ENCODE measurements around the gene PLEKHG4B.
"Not testable (repeated sequence)": the region's sequence is repeated elsewhere in the genome, so short reads cannot be mapped to it uniquely, and the experiment has no call there.

PLEKHG4B gene

DNA sequence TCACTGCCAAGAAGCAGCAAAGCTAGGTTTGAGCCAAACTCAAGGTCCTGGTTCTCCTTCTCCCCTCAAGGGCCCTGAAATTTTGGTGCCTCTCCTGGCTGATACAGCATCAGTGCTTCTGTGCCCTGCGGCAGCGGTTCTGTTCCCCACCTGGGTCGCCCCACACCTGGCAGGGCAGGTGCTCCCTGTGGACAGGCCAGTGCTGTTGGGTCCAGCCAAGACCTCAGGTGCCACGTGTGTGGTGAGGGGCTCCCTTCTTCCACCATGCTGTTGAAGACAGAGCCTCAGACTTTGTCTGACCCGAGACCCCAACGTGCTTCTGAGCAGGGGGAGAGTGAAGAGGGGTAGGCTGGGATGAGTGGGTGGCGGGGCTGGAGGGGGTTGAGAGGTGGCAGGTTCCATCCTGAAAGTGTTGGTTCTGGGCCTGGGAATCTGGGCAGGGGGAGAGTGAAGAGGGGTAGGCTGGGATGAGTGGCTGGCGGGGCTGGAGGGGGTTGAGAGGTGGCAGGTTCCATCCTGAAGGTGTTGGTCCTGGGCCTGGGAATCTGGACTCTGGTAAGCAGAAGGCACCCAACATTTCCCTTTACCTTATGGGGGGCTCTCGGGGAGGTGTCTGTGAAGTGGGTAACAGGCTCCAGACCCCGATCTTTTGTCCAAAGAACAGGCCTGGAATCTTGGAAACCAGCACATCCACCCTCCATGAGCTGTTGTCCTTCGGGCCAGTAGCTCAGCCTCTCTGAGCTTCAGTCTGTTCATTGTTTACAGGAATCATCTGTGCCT, 2.3 kb downstream of the PLEKHG4B start:
- DNase-seq: no peak

DNA sequence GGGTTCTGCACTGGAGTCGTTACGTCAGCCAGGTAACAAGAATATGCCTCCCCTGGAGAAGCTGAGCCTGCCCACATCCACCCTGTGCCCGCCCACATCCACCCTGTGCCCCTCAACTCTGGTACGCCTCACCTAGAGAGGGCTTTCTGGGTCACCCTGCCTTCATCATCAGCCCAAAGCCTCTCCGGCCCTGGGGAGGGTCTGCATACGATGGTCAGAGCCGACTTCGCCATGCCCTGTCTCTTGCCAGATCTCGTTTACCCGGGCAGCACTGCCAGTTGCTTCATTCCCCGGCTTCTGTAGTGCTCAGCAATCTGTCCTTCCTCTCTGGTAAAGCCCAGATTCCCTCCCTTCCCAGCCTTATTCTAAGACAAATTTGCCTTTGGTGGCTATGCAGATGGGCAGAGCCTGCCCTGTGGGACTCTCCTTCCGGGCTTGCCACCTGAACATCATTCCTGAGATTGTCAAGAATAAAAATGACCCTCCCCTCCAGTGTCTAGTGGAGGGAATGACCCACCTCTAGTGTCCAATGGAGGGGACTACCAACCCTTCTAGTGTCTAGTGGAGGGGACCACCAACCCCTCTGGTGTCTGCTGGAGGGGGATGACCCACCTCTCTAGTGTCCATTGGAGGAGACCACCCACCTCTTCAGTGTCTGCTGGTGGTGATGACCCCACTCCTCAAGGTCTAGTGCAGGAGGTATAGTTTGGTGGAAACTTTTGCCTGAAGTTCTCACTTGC, 3.4 kb downstream of the PLEKHG4B start:
- no peak for DNase-seq

DNA sequence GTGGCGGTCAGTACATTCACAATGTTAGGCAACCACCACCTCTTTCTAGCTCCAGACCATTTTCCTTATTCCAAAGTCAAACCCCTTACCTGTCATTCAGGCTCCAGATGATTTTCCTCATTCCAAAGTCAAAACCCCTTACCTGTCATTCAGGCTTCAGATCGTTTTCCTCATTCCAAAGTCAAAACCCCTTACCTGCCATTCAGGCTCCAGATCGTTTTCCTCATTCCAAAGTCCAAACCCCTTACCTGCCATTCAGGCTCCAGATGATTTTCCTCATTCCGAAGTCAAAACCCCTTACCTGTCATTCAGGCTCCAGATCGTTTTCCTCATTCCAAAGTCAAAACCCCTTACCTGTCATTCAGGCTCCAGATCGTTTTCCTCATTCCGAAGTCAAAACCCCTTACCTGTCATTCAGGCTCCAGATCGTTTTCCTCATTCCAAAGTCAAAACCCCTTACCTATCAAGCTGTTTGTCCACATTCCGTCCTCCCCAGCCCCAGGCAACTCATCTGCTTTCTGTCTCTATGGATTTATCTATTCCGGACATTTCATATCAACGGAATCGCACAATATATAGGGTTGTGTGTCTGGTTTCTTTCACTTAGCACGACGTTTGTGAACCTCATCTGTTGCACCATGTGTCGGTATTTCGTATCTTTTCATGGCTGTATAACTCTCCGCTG, 5.2 kb downstream of the PLEKHG4B start:
- no peak for DNase-seq

DNA sequence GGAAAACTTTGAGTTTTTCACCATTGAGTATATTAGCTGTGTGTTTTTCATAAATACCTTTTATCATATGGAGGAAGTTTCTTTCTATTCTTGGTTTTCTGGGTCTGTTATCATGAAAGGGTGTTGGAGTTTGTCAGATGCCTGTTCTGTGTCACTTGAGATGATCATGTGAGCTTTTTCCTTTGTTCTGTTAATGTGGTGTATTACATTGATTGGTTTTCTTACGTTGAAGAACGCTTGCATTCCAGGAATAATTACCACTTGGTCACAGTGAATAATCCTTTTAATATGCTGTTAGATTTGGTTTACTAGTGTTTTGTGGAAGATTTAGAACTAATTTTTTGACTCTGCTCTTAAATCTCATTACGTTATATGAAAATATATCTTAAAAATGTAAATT, 7.8 kb downstream of the PLEKHG4B start:
- DNase-seq: peak; percentile 31

DNA sequence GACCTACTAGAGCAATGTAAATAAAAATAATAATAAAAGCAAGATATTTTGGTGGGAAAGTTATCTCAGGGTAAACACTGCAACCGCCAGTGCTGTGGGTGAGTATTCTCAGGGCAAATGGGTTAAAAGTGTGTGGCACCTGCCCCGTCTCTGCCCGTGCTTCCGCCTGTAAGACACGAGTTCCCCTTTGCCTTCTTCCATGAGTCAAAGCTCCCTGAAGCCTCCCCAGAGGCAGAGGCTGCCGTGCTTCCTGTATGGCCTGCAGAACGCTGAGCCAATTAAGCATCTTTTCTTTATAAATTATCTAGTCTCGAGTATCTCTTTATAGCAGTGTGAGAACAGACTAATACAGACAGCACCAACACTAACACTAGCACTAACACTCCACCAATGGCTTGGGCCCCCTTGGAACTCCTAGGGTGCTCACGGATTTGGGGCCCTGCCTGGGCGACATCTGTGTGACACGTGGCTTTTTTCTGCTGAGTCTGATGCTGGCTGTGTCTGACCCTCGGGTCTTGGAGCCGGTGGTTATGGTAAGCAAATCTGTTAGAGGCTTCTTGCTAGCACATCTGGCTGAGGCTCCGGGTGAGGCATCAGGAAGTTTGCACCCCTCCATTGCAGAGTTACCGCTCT, 10.6 kb downstream of the PLEKHG4B start:
- no peak for DNase-seq

DNA sequence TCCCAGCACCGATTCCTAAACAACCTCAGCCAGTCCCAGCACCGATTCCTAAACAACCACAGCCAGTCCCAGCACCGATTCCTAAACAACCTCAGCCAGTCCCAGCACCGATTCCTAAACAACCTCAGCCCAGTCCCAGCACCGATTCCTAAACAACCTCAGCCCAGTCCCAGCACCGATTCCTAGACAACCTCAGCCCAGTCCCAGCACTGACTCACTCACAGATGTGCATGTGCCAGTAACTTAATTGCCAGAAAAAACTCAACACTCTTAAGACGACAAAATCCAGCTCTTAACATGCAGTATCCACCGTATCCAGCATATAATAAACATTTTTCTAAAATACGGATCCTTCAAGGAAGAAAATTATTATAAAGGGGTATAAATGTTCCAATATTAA, 12.1 kb downstream of the PLEKHG4B start:
- DNase-seq: not testable (repeated sequence)

DNA sequence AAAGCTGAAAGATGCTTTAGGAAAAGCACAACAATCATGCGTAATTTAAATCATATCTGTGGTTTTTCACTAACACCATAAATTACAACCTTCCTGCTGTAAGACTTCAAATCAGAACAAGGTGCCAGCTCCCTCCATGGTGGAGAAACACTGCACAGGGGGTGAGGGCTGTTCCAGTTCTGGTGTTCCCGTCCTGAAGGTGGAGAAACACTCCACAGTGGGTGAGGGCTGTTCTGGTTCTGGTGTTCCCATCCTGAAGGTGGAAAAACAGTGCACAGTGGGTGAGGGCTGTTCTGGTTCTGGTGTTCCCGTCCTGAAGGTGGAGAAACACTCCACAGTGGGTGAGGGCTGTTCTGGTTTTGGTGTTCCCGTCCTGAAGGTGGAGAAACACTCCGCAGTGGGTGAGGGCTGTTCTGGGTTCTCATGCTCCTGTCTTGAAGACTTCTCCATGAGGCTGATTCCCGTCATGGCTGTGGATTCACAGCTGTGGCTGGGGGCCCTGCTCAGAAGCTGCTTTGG, 12.9 kb downstream of the PLEKHG4B start:
- DNase-seq: no peak

DNA sequence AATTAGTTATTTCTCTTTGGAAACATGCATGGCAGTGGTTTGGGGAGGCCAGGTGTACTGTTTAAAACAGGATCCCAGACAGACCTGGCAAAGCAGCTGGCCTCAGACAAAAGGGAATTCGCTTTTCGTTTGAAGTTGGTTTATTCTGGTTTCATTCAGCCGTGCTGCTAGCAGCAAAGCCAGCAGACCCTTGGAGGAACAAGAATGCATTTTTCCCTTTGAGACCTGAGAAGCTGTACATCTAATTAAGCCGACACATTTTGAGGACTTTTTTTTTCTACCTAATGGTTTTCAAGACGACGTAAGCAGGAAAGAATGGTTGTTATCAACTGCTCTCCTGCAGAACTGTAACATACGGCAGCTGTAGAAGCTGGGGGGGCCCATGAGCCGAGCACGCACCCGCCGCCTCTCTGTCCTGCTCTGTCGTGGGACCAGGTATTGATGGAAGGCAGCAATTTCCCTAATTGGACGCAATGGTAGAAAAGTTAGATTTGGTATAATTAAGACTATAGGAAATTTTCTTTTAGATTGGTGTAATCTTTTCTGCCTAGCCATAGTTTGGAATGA, 13.6 kb downstream of the PLEKHG4B start:
- DNase-seq: no peak

DNA sequence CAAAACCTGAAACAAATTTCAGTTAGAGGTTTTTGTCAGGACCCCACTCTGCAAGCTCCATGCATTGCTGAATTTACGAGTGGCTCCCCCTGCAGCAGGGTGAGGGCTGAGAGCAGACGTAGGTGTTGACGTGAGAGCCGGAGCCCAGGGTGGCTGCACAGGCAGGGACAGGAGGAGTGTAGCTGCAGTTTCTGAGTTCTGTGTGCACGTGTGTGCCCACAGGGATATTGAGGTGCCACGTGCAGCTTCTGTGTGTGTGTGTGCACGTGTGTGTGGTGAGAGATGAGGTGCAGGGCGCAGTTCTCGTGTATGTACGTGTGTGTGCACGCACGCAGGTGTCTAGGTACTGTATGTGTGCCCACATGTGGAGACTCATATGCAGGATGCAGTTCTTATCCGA, 14.6 kb downstream of the PLEKHG4B start:
- DNase-seq: no peak

DNA sequence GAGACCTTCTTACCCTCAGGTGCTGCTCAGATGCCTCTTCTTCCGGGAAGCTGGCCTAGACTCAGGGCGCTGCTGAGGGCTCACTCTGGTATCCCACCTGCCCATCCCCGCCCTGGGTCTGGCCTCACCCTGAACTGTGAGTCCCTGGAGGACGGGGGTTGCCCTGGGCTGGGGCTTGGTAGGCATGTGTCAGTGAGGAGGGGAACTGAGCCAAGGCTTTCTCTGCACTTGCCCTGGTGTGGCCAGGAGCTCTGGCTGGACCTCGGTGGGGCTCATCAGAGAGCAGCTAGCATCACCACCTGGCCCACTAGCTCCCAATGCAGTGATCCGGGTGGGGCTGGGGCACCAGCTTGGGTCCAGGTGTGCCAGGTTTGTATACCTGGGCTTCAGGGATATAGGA, 15.6 kb downstream of the PLEKHG4B start:
- DNase-seq: no peak

DNA sequence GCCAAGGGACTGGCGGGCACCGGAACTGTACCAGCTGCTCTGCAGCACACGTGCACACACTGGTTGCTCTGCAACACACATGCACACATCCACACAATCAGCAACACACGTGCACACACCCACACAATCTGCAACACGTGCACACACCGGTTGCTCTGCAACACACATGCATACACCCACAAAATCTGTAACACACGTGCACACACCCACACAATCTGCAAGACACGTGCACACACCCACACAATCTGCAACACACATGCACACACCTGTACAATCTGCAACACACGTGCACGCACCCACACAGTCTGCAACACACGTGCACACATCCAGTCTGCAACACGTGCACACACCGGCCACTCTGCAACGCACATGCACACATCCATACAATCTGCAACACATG, 17.9 kb downstream of the PLEKHG4B start:
- no peak for DNase-seq

DNA sequence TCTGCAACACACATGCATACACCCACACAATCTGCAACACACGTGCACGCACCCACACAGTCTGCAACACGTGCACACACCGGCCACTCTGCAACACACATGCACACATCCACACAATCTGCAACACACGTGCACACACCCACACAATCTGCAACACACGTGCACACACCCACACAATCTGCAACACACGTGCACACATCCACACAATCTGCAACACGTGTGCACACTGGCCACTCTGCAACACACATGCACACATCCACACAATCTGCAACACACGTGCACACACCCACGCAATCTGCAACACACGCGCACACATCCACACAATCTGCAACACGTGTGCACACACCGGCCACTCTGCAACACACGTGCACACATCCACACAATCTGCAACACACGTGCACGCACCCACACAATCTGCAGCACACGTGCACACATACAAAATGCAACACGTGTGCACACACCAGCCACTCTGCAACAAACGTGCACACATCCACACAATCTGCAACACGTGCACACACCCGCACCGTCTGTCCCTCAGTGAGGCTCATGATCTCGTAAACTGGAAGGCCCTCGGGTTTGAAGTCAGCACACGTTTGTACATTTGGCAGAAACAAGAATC, 18.4 kb downstream of the PLEKHG4B start:
- DNase-seq: no peak

DNA sequence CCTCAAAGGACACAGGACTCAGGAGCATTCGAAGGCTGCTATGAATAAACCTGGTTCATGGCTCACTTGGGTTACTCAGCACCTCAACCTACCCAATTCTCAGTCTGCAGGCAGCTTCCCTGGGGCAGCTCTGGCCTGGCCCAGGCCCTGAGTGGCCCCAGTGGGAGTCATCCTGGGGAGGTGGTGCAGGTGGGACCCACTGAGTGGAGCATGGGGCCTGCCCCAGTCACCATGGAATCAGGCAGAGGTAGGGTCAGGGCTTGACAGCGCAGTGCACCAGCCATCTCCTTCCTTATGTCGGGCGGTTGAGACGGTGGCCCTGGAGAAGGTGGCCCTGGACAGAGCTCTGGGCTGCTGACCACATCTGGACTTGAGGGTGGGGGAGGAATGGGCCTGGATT, 19.2 kb downstream of the PLEKHG4B start:
- DNase-seq: no peak

DNA sequence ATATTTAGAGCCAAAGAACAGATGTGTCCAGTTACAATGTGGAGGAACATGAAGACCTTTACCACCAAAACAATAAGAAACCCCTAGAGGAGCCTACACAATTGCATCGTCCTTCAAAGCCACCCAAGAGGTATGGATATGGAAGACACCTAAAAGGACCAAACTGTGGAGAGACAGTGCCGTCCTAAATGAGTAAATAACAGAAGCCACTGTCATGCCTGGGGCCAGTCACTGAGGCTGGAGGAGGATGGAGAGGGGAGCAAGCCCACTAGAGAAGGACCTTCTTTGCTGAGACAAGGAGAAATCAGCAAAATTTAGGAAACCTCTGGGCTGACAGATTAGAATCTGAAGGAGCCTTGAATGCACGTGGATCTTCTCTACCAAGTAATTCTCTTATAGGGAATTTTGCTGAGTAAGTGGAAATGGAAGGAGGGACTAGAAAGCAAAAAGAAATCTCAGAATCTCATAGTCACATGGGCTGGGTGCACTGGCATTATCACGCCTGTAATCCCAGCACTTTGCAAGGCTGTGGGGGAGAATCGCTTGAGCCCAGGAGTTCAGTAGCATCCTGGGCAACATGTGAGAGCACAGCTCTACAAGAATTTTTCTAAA, 27.6 kb downstream of the PLEKHG4B start:
- DNase-seq: no peak

DNA sequence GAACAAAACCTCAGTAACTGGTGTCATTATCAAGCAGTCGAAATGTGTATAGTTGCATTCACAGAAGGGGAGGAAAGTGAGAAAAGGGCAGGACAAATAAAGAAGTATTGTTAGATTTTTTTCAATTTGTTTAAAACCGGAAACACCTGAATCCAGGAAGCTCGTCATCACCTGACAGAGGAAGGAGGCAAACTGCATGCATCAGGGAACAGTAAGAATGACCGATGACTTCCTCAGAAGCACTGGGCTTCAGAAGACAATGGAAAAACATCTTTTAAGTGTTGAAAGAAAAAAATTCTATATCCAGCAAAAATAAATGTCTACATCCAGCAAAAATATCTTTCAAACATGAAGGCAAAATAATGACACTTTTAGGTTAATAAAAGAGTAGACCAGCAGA, 29.5 kb downstream of the PLEKHG4B start:
- no peak for DNase-seq

DNA sequence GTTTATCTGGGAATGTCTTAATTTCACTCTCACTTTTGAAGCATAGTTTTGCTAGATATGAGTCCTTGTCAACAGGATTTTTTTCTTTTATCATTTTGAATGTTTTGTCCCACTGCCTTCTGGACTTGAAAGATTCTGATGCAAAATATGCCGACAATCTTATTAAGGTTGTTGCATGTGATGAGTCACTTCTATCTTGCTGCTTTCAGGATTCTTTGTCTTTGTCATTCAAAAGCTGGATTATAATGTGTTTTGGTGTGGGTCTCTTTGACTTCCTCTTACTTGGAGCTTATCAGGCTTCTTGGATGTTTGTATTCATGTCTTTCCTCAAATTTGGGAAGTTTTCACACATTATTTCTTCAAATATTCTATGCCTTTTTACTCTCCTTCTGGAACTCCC, 33.8 kb downstream of the PLEKHG4B start:
- DNase-seq: no peak

DNA sequence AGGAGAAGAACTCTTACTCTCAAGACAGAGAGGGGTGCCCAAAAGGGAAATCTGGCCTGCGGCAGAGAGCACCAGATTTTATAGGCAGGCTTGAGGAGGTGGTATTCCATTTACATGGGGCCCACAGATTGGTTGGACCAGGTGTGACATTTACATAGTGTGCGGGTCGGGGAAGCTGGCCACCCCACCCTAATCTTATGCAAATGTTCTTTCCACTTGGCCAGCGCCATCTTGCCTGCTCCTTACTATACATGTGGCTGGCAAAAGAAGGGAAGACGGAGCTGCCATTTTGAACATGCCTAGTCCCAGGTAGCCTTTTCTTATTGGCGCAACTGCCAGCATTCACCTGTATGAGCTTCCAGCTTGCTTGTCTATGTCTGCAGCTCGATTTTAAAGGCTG, 34.8 kb downstream of the PLEKHG4B start:
- DNase-seq: no peak

DNA sequence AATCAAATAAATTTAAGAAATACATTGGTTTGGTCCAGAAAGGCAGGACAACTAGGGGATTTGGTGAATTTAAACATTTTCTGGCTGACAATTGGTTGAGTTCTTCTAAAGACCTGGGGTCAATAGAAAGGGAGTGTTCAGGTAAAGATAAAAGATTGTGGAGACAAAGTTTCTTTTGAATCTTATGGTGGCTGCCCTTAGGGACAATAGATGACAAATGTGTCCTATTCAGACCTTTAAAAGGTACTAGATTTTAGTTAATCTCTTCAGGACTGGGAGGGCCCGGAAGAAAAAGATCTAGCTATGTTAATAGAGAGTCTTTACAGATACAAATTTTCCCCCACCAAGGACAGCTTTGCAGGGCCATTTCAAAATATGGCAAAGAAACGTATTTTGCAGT, 35.9 kb downstream of the PLEKHG4B start:
- DNase-seq: no peak

DNA sequence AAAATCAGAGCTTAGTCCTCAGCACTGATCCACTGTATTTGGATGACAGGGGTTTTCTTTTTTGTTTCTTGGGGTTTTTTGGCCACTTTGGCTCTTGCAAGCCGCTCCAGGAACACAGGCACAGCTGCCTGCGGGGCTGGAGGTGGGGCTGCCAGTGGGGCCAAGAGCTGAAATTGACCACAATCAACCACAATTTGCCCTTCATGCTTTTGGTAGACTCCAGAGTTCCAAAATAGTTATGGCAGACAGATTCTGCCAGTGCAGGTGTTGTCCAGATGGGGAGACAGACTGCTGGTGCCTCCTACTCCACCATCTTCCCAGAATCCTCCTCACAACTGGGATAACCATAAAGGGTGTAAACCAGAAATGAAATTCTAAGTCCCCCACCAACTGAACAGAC, 36.5 kb downstream of the PLEKHG4B start:
- DNase-seq: no peak

DNA sequence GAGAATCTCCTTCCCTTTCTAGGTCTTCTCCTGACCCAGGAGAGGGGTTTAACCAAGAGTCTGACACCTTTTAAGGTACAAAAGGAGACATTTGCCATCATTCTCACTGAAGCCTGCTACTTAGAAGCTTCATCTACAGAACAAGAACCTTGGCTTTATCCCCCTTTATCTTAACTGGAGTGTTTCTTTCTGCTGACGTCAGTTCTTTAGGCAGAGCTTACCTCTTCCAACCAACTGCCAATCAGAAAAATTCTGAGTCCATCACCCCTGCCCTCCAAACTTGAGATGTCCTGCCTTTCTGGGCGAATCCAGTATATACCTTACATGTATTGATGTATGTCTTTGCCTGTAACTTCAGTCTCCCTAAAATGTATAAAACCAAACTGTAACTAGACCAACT, 37.2 kb downstream of the PLEKHG4B start:
- no peak for DNase-seq

DNA sequence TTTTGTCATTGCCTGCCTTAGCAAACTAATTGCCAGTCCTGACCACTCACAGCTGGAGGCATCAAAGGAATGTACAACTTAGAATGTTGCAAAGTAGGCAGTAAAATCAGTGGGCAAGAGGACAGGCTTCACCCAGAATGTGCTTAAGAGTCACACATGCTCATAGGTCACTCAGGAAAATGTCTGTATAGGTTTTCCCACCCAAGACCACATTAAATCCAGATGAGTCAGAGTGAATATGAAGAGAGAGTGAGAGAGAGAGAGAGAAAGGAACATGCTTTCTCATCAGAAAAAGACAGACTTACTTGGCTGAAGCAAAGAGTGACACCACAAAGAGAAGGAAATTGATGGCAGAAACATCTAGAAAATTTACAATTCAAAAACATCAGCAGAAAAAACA, 37.9 kb downstream of the PLEKHG4B start:
- no peak for DNase-seq

DNA sequence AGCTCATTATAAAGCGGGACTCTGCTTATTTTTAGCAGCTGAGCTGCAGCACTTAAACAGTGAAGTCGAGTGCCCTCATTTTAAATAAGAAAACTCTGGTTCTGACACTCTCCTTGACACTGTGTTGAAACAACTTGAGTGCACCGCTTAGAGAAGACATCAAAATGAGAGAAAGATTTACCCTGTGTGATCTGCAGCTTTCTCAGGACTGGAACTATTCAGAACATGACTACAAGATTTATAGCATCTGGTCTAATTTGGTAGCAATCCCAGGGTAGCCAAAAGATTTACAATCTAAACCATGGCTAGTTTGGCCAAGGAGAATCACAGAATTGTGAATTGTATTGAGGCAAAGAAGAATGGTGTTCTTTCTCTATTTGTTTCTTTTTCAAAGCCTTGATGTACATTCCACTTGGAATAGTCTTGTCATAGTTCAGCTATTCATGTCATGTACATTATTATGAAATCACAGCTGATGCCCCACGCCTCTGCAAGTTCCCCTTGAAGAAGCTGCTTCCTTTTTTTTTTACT, 38.7 kb downstream of the PLEKHG4B start:
- DNase-seq: no peak

Data from NCI-H1105 (cell line).